PC-9 (cell line): ENCODE measurements around the gene SLC6A1. TPM values are rescaled to one million over a fixed set of nuclear protein-coding genes. Genes with fewer than 3 reads are reported as not detected.
A peak's percentile ranks its signal among the peaks of the same experiment; 100 is the strongest.

Experiments
- BruUV-seq: library from RNA; stranded (reverse); fragments of 400-500 nt; replicated peaks from 2 replicates; lab custom pipeline; 2021; lab: Mats Ljungman, UMichigan
- CTCF ChIA-PET: fragments of 300-600 bp; sonication (Branson Sonifier 250); formaldehyde crosslinking; loops from one replicate; lab custom pipeline; 2022; ENCODE audit warnings: antibody characterized with exemption; lab: Charles Lee
- POLR2A ChIA-PET: fragments of 300-600 bp; sonication (Branson Sonifier 250); formaldehyde crosslinking; loops from one replicate; lab custom pipeline; 2022; ENCODE audit warnings: antibody characterized with exemption; ENCODE audit not compliant: unreplicated experiment; lab: Charles Lee
- DNase-seq, 2 experiments: peaks; one replicate each; pipeline versions ENCODE4 v3.0.0 to v3.0.0-alpha.2; 2015 to 2022; ENCODE audit warnings: mixed read lengths in 1 of 2
- H2AFZ ChIP-seq: fragments of 200-600 bp; sonication (generic); 2 replicates; pipeline ENCODE4 v1.8.1; 2017; ENCODE audit warnings: antibody characterized with exemption
- H3F3A ChIP-seq: fragments of 200-600 bp; sonication (generic); 2 replicates; pipeline ENCODE4 v1.8.1; 2017; ENCODE audit warnings: antibody characterized with exemption, mild to moderate bottlenecking, low read depth; ENCODE audit not compliant: insufficient read depth
- H3K27ac ChIP-seq: fragments of 200-600 bp; sonication (generic); 2 replicates; pipeline ENCODE4 v1.6.1; 2016; ENCODE audit warnings: mixed run types
- H3K27me3 ChIP-seq: fragments of 200-600 bp; sonication (generic); 2 replicates; pipeline ENCODE4 v1.6.1; 2016; ENCODE audit warnings: low read depth, mixed run types; ENCODE audit not compliant: insufficient read depth
- H3K36me3 ChIP-seq: fragments of 200-600 bp; sonication (generic); 2 replicates; pipeline ENCODE4 v1.6.1; 2016; ENCODE audit warnings: low read depth, mixed run types
- H3K4me1 ChIP-seq: fragments of 200-600 bp; sonication (generic); replicated peaks from 2 replicates; pipeline ENCODE4 v1.6.1; 2016; ENCODE audit warnings: mixed run types; ENCODE audit not compliant: insufficient read depth
- H3K4me2 ChIP-seq: fragments of 200-600 bp; sonication (generic); 2 replicates; pipeline ENCODE4 v1.6.1; 2017; ENCODE audit warnings: mixed run types
- H3K4me3 ChIP-seq: fragments of 200-600 bp; sonication (generic); 2 replicates; pipeline ENCODE4 v1.6.1; 2016; ENCODE audit warnings: mixed run types
- H3K79me2 ChIP-seq: fragments of 200-600 bp; sonication (generic); 2 replicates; pipeline ENCODE4 v1.6.1; 2017; ENCODE audit warnings: low read depth, mixed run types
- H3K9me2 ChIP-seq: fragments of 200-600 bp; sonication (generic); 2 replicates; pipeline ENCODE4 v1.8.1; 2017; ENCODE audit warnings: mild to moderate bottlenecking; ENCODE audit not compliant: insufficient read depth
- H3K9me3 ChIP-seq: fragments of 200-600 bp; sonication (generic); 2 replicates; pipeline ENCODE4 v1.8.1; 2016; ENCODE audit warnings: low read depth; ENCODE audit not compliant: insufficient read depth
- H4K20me1 ChIP-seq: fragments of 200-600 bp; sonication (generic); 2 replicates; pipeline ENCODE4 v1.8.1; 2017; ENCODE audit not compliant: insufficient read depth
- EZH2 ChIP-seq: fragments of 200-600 bp; sonication (generic); IDR thresholded peaks from 2 replicates; pipeline ENCODE4 v1.8.0; 2017; ENCODE audit warnings: antibody characterized with exemption, low read depth
- intact Hi-C: fragments of 100-400 bp; cut with micrococcal nuclease; formaldehyde crosslinking; loops from one replicate; pipeline ENCODE4 v1.10.0; 2022; ENCODE audit not compliant: unreplicated experiment
- total RNA-seq: library from RNA; stranded (reverse); gene quantifications from 2 replicates; pipeline ENCODE4 v1.2.3, GENCODE V29; 2021
- TF ChIP-seq, protein P1 (sequence below): fragments of 200-600 bp; sonication (generic); conservative IDR thresholded peaks from 2 replicates; pipeline ENCODE4 v1.6.1; 2017; ENCODE audit warnings: mixed run types, antibody characterized with exemption, mild to moderate bottlenecking, moderate library complexity

SLC6A1 gene
- total RNA-seq, 1 experiment from 2014 or later: not detected

DNA sequence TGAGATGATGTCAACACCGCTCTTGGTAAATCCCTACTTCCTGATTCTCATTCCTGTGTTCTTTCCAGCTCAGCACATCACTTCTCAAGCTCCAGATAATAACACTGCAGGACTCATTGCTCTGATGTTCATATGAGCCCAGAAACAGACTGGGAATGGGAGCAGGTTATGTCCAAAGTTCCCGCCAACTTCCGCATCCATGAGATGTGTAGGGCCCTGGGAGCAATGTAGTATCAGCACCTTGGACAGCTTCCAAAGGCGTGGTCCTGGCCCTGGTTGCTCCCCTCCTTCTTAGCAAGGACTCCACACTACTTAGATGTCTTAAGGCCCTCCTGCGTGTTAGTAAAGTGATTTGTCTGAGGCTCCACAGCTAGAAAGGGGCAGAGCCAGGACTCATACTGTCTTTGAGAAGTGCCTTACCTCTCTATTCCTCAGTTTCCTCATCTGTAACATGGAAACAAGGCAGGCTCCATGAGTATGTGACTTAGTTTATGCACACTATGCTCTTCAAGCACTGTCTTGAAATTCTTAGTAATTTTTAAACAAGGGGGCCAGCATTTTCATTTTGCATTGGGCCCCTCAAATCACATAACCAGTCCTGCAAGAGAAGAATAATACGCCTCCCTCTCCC, 27.9 kb upstream of the SLC6A1 start:
- H3K27me3 ChIP-seq: peaks cover 85% of the 10 kb centered on the region
- no peaks in the 10 kb centered on the region for H3K9me3 ChIP-seq
- no peak overlapping the region for H3K4me3 ChIP-seq
- no peaks in the 10 kb centered on the region for H3K9me2 ChIP-seq
- peak in 1 of 2 experiments; percentile 3 for DNase-seq
- POLR2A ChIA-PET: no interaction called here
- intact Hi-C loops: no loop called here
- no TSS peak for BruUV-seq
- no peak overlapping the region for H3K27ac ChIP-seq
- CTCF ChIA-PET: no interaction called here
- no peaks in the 10 kb centered on the region for H3K79me2 ChIP-seq
- TF ChIP-seq, protein P1, sequence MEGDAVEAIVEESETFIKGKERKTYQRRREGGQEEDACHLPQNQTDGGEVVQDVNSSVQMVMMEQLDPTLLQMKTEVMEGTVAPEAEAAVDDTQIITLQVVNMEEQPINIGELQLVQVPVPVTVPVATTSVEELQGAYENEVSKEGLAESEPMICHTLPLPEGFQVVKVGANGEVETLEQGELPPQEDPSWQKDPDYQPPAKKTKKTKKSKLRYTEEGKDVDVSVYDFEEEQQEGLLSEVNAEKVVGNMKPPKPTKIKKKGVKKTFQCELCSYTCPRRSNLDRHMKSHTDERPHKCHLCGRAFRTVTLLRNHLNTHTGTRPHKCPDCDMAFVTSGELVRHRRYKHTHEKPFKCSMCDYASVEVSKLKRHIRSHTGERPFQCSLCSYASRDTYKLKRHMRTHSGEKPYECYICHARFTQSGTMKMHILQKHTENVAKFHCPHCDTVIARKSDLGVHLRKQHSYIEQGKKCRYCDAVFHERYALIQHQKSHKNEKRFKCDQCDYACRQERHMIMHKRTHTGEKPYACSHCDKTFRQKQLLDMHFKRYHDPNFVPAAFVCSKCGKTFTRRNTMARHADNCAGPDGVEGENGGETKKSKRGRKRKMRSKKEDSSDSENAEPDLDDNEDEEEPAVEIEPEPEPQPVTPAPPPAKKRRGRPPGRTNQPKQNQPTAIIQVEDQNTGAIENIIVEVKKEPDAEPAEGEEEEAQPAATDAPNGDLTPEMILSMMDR: no peak
- TF ChIP-seq EZH2: no peak
- no peaks in the 10 kb centered on the region for H3F3A ChIP-seq
- H2AFZ ChIP-seq: no peak overlapping the region
- no peaks in the 10 kb centered on the region for H3K36me3 ChIP-seq
- H4K20me1 ChIP-seq: no peaks in the 10 kb centered on the region
- H3K4me2 ChIP-seq: no peak overlapping the region
- no peaks in the 10 kb centered on the region for H3K4me1 ChIP-seq

DNA sequence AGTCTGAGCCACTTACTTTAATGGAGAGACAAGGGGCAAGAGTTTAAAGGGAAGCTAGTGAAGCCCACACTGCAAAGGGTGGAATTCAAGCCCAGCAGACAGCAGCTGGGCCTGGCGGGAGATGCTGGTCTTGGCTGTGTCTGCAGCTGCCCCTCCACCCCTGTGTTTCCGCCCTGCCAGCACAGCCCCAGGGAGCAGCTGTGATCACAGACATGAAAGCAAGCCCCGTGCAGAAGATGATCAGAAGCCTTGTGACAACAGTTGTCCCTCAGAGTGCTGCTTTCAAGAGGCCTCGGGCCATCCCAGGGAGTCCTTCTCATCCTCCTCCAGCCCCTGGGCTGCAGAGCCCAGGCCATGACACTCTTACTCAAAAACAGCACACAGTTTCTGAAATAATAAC, 24.1 kb upstream of the SLC6A1 start:
- Histone ChIP-seq H2AFZ (no peak overlapping the region), H3K4me2 (no peak overlapping the region), H4K20me1 (no peaks in the 10 kb centered on the region), H3K27ac (no peak overlapping the region), H3F3A (no peaks in the 10 kb centered on the region), H3K9me2 (no peaks in the 10 kb centered on the region), H3K36me3 (no peaks in the 10 kb centered on the region), H3K4me3 (no peak overlapping the region), H3K4me1 (no peaks in the 10 kb centered on the region), H3K27me3 (peaks cover 95% of the 10 kb centered on the region), H3K79me2 (no peaks in the 10 kb centered on the region), H3K9me3 (no peaks in the 10 kb centered on the region)
- intact Hi-C loops: no loop called here
- DNase-seq: no peak
- POLR2A ChIA-PET: no interaction called here
- CTCF ChIA-PET: interaction anchor here (0.7 kb wide), 1 partner anchor 227 kb away, joined by 5 read pairs; no protein-coding TSS in a partner anchor
- TF ChIP-seq, protein P1: no peak
- no peak for TF ChIP-seq EZH2
- BruUV-seq: no TSS peak

DNA sequence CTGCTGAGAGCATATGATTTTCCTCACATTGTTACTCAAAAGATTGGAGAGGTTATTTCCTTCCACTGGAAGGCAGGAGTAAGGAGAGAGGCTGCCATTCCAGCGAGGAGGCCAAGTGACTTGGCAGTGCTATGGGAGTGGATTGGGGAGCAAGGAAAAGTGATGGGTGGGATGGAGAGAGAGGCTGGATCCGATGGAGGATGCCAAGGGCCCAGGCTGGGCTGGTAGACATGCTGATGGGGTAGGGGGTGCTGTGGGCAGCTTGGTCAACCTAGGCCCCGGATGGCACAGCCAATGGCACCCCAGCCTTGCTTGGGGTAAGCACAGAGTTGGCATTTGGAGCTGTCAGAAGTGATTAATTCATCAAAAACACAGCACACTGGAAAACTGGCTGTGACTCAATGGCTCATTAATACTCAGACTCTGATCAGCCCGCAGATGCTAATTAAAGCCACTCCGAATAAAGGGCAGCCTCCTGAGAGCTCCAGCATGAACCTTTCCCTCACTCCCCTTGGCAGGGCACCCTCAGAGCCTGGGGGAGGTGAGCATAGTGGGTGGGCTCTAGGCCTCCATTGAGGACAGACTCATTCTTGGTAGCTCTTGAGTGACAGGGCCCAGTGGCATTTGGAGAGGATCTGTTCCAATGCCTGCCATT, 22.1 kb upstream of the SLC6A1 start:
- POLR2A ChIA-PET: no interaction called here
- peaks cover 96% of the 10 kb centered on the region for H3K27me3 ChIP-seq
- no TSS peak for BruUV-seq

More for the DNA sequence above, 22.1 kb upstream of the SLC6A1 start:
- CTCF ChIA-PET: no interaction called here
- intact Hi-C loops: loop anchor here (10.0 kb wide), 1 partner anchor 84 kb away; no protein-coding TSS in a partner anchor
- no peaks in the 10 kb centered on the region for H3K4me1 ChIP-seq
- H3K4me2 ChIP-seq: no peak overlapping the region
- no peaks in the 10 kb centered on the region for H4K20me1 ChIP-seq
- H3K79me2 ChIP-seq: no peaks in the 10 kb centered on the region
- H3K9me3 ChIP-seq: no peaks in the 10 kb centered on the region
- no peak for DNase-seq
- no peak overlapping the region for H3K4me3 ChIP-seq
- TF ChIP-seq, protein P1: no peak
- TF ChIP-seq EZH2: no peak
- no peaks in the 10 kb centered on the region for H3K36me3 ChIP-seq
- no peak overlapping the region for H2AFZ ChIP-seq
- H3K27ac ChIP-seq: no peak overlapping the region
- H3F3A ChIP-seq: no peaks in the 10 kb centered on the region
- H3K9me2 ChIP-seq: no peaks in the 10 kb centered on the region
